Renal cortex interstitium (tissue), 11 donors: ENCODE measurements around the gene KNL1. TPM values are rescaled to one million over a fixed set of nuclear protein-coding genes. Genes with fewer than 3 reads are reported as not detected.

Experiments used
- DNase-seq, 11 donors: peaks; one replicate each; pipeline ENCODE4 v3.0.0-alpha.2; 2013; ENCODE audit warnings: low read depth in 9 of 11, low spot score in 4 of 11; ENCODE audit errors: extremely low read depth in 1 of 11
- polyA plus RNA-seq, 3 donors: library from polyadenylated mRNA; unstranded; fragments of 120-200 nt; gene quantifications; one replicate each; pipeline ENCODE4 v1.2.1, GENCODE V29; 2013; ENCODE audit not compliant: insufficient read length in 3 of 3

The KNL1 gene
- polyA plus RNA-seq, 3 donors: 19.0 to 25.6 (median 20.4) TPM

DNA sequence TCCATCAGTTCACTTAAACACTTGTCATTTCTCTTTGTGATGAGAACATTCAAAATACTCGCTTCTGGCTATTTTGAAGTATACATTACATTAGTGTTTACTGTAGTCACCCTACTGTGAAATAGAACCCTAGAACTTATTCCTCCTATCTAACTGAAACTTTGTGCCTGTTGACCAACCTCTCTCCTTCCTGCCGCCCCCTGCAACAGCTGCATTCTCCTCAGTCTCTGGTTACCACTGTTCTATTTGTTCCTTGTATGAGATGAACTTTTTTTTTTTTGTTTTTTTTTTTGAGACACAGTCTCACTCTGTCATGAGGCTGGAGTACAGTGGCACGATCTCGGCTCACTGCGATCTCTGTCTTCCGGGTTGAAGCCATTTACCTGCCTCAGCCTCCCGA lies 103.9 kb downstream of the KNL1 start:
- DNase-seq: no peak

DNA sequence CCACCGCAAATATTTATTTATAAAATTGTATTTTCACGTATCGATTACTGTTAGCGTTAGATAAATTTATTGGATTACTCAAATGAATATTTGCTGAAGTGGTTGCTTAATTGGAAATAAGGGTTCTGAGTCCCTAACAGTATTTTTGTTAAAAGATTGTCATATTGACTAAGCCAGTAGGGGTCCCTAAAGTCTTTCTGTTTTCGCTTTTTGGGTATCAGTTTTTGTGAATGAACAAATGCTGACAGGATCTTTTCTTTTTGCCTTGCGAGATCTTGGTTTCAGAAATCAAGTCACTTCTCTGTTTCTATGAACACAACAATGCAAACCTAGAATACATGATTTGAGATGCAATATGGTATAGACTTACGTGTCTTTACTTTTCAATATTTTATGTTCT lies 108.0 kb downstream of the KNL1 start:
- no peak for DNase-seq

DNA sequence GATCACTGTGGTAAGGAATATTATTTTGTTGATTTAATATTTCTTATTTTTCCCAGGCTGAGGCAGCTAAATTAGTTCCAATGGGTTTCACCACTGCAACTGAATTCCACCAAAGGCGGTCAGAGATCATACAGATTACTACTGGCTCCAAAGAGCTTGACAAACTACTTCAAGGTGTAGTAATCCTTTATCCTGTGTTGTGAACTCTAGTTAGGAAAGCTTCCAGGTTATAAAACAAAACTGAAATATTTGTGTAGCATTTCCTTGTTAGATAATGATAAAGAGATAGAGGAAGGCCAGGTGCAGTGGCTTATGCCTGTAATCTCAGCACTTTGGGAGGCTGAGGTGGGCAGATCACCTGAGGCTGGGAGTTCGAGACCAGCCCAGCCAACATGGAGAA lies 112.1 kb downstream of the KNL1 start:
- DNase-seq: no peak

Other genes starting within 250 kb of the KNL1 start
- not detected for gene PHGR1, start 243.2 kb upstream of the KNL1 start, polyA plus RNA-seq
- gene DISP2, start 236.0 kb upstream of the KNL1 start, polyA plus RNA-seq: under 1 TPM; 0.42 to 0.92 (median 0.50) TPM
- gene KNSTRN, start 211.5 kb upstream of the KNL1 start, polyA plus RNA-seq: 10 to 100 TPM; 27.9 to 34.6 (median 33.8) TPM
- gene IVD, start 188.5 kb upstream of the KNL1 start, polyA plus RNA-seq: 10 to 100 TPM; 74.5 to 94.5 (median 76.0) TPM
- gene BAHD1, start 153.3 kb upstream of the KNL1 start, polyA plus RNA-seq: 10 to 100 TPM; 20.6 to 26.2 (median 23.6) TPM
- gene CHST14, start 123.3 kb upstream of the KNL1 start, polyA plus RNA-seq: 10 to 100 TPM; 30.8 to 41.1 (median 33.0) TPM
- 10 to 100 TPM; 28.6 to 34.0 (median 32.0) TPM for gene CCDC32, start 29.2 kb upstream of the KNL1 start, polyA plus RNA-seq
- gene RPUSD2, start 24.9 kb upstream of the KNL1 start, polyA plus RNA-seq: 10 to 100 TPM; 10.1 to 13.3 (median 12.8) TPM
- 10 to 100 TPM; 10.4 to 17.6 (median 17.3) TPM for gene RAD51, start 100.9 kb downstream of the KNL1 start, polyA plus RNA-seq
- gene RMDN3, start 161.0 kb downstream of the KNL1 start, polyA plus RNA-seq: 10 to 100 TPM; 36.5 to 44.3 (median 39.9) TPM
- gene GCHFR, start 169.8 kb downstream of the KNL1 start, polyA plus RNA-seq: 10 to 100 TPM; 29.7 to 53.1 (median 44.7) TPM
- gene C15orf62, start 175.7 kb downstream of the KNL1 start, polyA plus RNA-seq: 1 to 10 TPM; 2.1 to 5.2 (median 3.1) TPM
- 10 to 100 TPM; 23.9 to 29.1 (median 28.4) TPM for gene ZFYVE19, start 212.8 kb downstream of the KNL1 start, polyA plus RNA-seq
- gene DNAJC17, start 213.2 kb downstream of the KNL1 start, polyA plus RNA-seq: 10 to 100 TPM; 35.0 to 43.4 (median 43.0) TPM
- gene PPP1R14D, start 234.5 kb downstream of the KNL1 start, polyA plus RNA-seq: under 1 TPM; 0.27 to 0.61 (median 0.44) TPM
- gene SPINT1, start 249.8 kb downstream of the KNL1 start, polyA plus RNA-seq: 10 to 100 TPM; 51.5 to 76.8 (median 67.8) TPM